T-helper 2 cell treated with Interferon-gamma antibody and Interleukin-4, amounts not matched to agents 100 ng/mL and 5 ng/mL, for 36 hours (primary cell): ENCODE results near the gene FRY. TPM values are rescaled to one million over a fixed set of nuclear protein-coding genes. Genes with fewer than 3 reads are reported as not detected.

ENCODE experiments used
- intact Hi-C: fragments of 100-400 bp; cut with micrococcal nuclease; formaldehyde crosslinking; loops from one replicate; pipeline ENCODE4 v1.15.1; 2023
- total RNA-seq: library from RNA; stranded (reverse); gene quantifications from 2 replicates; pipeline ENCODE4 v1.2.3, GENCODE V29; 2022

Gene FRY
- total RNA-seq, 1 donor from 2014 or later: 19.2 TPM

DNA sequence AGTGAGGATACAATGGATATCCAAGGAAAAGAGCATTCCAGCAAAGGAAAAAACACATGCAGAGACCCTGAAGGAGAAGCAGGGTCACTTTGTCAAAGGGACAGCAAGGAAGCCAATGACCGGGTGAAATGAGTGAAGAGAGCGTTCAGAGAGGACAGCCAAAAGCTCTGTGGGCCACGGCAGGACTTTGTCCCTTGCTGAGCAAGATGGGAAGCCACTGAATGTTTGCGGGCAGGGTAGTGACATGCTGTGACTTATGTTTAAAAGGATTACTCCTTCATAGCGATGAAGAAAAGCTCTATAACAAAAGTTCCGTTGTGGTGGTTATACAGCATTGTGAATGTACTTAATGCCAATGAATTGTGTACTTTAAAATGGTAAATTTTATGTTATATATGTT is 267.1 kb downstream of the FRY start:
- intact Hi-C loops: no loop called here

- intact Hi-C loops: no loop called here
Measured at GRCh38 chr13:32299893-32300292, 268.3 kb downstream of the FRY start.

GRCh38 chr13:32300406-32300805 is 268.8 kb downstream of the FRY start:
- intact Hi-C loops: no loop called here

DNA sequence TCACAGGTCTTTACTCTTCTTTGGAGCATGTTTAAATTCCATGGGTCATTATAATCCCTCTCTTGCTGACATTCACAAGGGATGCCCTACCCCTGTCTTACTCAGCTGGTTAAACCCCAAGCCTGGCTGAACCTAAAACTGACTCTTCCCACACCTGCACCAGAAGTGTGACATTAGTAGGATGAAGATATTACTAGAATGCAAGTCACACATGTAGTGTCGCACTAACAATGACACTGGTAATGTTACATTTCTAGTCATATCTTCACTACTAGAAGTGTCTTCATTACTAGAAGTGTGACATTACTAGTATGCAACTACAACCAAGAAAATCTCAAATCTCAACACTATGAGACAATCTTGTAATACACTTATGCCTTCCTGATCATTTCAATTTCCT is 269.3 kb downstream of the FRY start:
- intact Hi-C loops: no loop called here

DNA sequence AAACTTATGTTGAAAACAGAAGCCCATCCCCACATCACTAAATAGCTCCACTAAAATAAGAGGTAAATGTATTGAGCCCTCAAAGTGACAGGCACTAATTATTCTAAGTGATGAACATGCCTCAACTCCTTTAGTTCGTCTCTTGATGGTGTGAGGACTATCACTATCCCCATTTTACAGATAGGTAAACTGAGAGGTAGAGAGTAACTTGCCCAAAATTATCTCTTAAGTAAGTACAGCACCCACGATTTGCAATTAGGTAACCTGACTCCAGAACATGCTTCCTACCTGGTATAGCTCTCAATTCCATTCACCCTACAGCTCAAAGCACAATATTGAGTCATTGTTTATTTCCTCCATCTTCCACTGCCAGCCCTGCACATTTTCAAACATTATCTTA is 270.9 kb downstream of the FRY start:
- intact Hi-C loops: no loop called here

GRCh38 chr13:32305646-32306045 is 274.1 kb downstream of the FRY start:
- intact Hi-C loops: no loop called here

GRCh38 chr13:32309312-32310133 is 277.9 kb downstream of the FRY start:
- intact Hi-C loops: loop anchor here (1.0 to 5.0 kb wide), 5 partner anchors 42 to 399 kb away; no protein-coding TSS in a partner anchor

GRCh38 chr13:32310134-32310706 is 278.6 kb downstream of the FRY start:
- intact Hi-C loops: loop anchor here (1.0 to 5.0 kb wide), 5 partner anchors 43 to 400 kb away; no protein-coding TSS in a partner anchor

- intact Hi-C loops: loop anchor here (5.0 kb wide), 1 partner anchor 44 kb away; no protein-coding TSS in a partner anchor
Measured at GRCh38 chr13:32311188-32311897, 279.8 kb downstream of the FRY start.

- intact Hi-C loops: loop anchor here (1.0 to 5.0 kb wide), 9 partner anchors 47 to 1228 kb away; partner anchors contain the start of genes FRY, HSPH1, N4BP2L2 and PDS5B
Measured at GRCh38 chr13:32314271-32315237, 283.0 kb downstream of the FRY start.

- intact Hi-C loops: loop anchor here (1.0 to 5.0 kb wide), 9 partner anchors 111 to 1227 kb away; partner anchors contain the start of genes FRY, HSPH1, N4BP2L2 and PDS5B
Measured at GRCh38 chr13:32315238-32316027, 283.9 kb downstream of the FRY start, which contains the start of the genes BRCA2 and ZAR1L. Gene BRCA2 (plus strand): TSS chr13:32315508. CDS start chr13:32316461, 953 bp downstream. Gene ZAR1L (minus strand): TSS chr13:32315363. CDS start chr13:32311925, 3,438 bp downstream.

DNA sequence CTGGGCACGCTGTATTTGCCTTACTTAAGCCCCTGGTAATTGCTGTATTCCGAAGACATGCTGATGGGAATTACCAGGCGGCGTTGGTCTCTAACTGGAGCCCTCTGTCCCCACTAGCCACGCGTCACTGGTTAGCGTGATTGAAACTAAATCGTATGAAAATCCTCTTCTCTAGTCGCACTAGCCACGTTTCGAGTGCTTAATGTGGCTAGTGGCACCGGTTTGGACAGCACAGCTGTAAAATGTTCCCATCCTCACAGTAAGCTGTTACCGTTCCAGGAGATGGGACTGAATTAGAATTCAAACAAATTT is 284.4 kb downstream of the FRY start:
- intact Hi-C loops: loop anchor here (2.0 to 5.0 kb wide), 3 partner anchors 265 to 1154 kb away; partner anchors contain the start of genes FRY and HSPH1

GRCh38 chr13:32316501-32316900 is 284.9 kb downstream of the FRY start:
- intact Hi-C loops: loop anchor here (2.0 to 5.0 kb wide), 3 partner anchors 264 to 1154 kb away; partner anchors contain the start of genes FRY and HSPH1

GRCh38 chr13:32317716-32318465 is 286.3 kb downstream of the FRY start:
- intact Hi-C loops: loop anchor here (2.0 to 5.0 kb wide), 3 partner anchors 263 to 1156 kb away; partner anchors contain the start of genes FRY and HSPH1

- intact Hi-C loops: no loop called here
Measured at GRCh38 chr13:32320528-32320927, 289.0 kb downstream of the FRY start.

GRCh38 chr13:32323912-32324311 is 292.3 kb downstream of the FRY start:
- intact Hi-C loops: no loop called here

DNA sequence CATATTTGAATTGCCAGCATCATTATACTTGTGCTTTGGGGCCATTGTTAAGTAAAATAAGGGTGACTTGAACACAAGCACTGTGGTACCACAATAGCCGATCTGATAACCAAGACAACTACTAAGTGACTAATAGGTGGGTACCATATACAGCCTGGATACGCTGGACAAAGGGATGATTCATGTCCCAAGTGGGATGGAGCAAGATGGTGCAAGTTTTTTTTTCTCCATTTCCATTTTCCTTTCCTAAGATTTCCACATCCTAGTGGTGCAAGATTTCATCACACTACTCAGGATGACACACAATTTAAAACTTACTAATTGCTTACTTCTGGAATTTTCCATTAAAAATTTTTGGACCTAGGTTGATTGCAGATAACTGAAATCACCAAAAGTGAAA is 298.9 kb downstream of the FRY start:
- intact Hi-C loops: no loop called here

- intact Hi-C loops: no loop called here
Measured at GRCh38 chr13:32334671-32335070, 303.1 kb downstream of the FRY start.

DNA sequence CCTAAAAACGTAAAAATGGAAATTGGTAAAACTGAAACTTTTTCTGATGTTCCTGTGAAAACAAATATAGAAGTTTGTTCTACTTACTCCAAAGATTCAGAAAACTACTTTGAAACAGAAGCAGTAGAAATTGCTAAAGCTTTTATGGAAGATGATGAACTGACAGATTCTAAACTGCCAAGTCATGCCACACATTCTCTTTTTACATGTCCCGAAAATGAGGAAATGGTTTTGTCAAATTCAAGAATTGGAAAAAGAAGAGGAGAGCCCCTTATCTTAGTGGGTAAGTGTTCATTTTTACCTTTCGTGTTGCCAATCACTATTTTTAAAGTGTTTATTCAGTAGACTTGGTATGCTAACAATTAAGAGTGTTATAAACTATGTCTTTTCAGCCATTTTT is 309.3 kb downstream of the FRY start:
- intact Hi-C loops: no loop called here
